Loucy (cell line): ENCODE data around the gene RUNDC3A.
A peak's percentile ranks its signal among the peaks of the same experiment; 100 is the strongest.

ENCODE experiments used
- H2AFZ ChIP-seq: fragments of 200-600 bp; sonication (generic); 2 replicates; pipeline ENCODE4 v1.6.0; 2016; ENCODE audit warnings: antibody characterized with exemption, mild to moderate bottlenecking, low read length, moderate library complexity
- H3F3A ChIP-seq: fragments of 200-600 bp; 2 replicates; pipeline ENCODE4 v1.6.0; 2016; ENCODE audit warnings: antibody characterized with exemption, low read depth, mild to moderate bottlenecking
- H3K27me3 ChIP-seq: fragments of 200-600 bp; sonication (generic); 2 replicates; pipeline ENCODE4 v1.6.1; 2014; ENCODE audit warnings: low read length, mild to moderate bottlenecking; ENCODE audit not compliant: insufficient read depth, poor library complexity, severe bottlenecking
- H3K36me3 ChIP-seq: fragments of 200-600 bp; sonication (generic); 2 replicates; pipeline ENCODE4 v1.6.1; 2016; ENCODE audit warnings: low read length; ENCODE audit not compliant: insufficient read depth
- H3K4me1 ChIP-seq: fragments of 200-600 bp; sonication (generic); 2 replicates; pipeline ENCODE4 v1.5.1; 2014; ENCODE audit warnings: low read length, mild to moderate bottlenecking; ENCODE audit not compliant: insufficient read depth, poor library complexity, severe bottlenecking
- H3K4me2 ChIP-seq: fragments of 200-600 bp; sonication (generic); 2 replicates; pipeline ENCODE4 v1.6.0; 2014; ENCODE audit warnings: antibody characterized with exemption, low read length, low read depth, mild to moderate bottlenecking; ENCODE audit not compliant: poor library complexity, severe bottlenecking
- H3K4me3 ChIP-seq: fragments of 200-600 bp; sonication (generic); 2 replicates; pipeline ENCODE4 v1.5.1; 2014; ENCODE audit warnings: low read length, mild to moderate bottlenecking, mixed read lengths; ENCODE audit not compliant: poor library complexity, severe bottlenecking
- H3K79me2 ChIP-seq: fragments of 200-600 bp; sonication (generic); 2 replicates; pipeline ENCODE4 v1.6.1; 2014; ENCODE audit warnings: low read length; ENCODE audit not compliant: insufficient read depth
- H3K9ac ChIP-seq: fragments of 200-600 bp; sonication (generic); 2 replicates; pipeline ENCODE4 v1.6.0; 2014; ENCODE audit warnings: mild to moderate bottlenecking, low read depth, low read length, moderate library complexity; ENCODE audit not compliant: poor library complexity, severe bottlenecking
- H3K9me2 ChIP-seq: fragments of 200-600 bp; sonication (generic); replicated peaks from 2 replicates; pipeline ENCODE4 v1.6.1; 2016; ENCODE audit warnings: low read depth, low read length, mixed read lengths
- H3K9me3 ChIP-seq: fragments of 200-600 bp; sonication (generic); 2 replicates; pipeline ENCODE4 v1.6.1; 2014; ENCODE audit warnings: mild to moderate bottlenecking, antibody characterized with exemption, low read length, low read depth; ENCODE audit not compliant: insufficient read depth
- H4K20me1 ChIP-seq: fragments of 200-600 bp; sonication (generic); 2 replicates; pipeline ENCODE4 v1.6.0; 2014; ENCODE audit warnings: antibody characterized with exemption, low read length, mild to moderate bottlenecking; ENCODE audit not compliant: insufficient read depth, poor library complexity, severe bottlenecking
- CTCF ChIP-seq: fragments of 200-600 bp; sonication (generic); conservative IDR thresholded peaks from 2 replicates; pipeline ENCODE4 v1.5.1; 2014; ENCODE audit warnings: mild to moderate bottlenecking, antibody characterized with exemption, low read length
- EZH2phosphoT487 ChIP-seq: fragments of 200-600 bp; IDR thresholded peaks from 2 replicates; pipeline ENCODE4 v1.6.1; 2018; ENCODE audit warnings: antibody characterized with exemption, mild to moderate bottlenecking, moderate library complexity, borderline replicate concordance

RUNDC3A gene

GRCh38 chr17:44308865-44309264 lies 464 bp downstream of the RUNDC3A start:
- Histone ChIP-seq H3K79me2 (no peaks in the 10 kb centered on the region), H4K20me1 (no peaks in the 10 kb centered on the region), H3F3A (no peaks in the 10 kb centered on the region), H3K9me3 (no peaks in the 10 kb centered on the region), H2AFZ (no peak overlapping the region), H3K27me3 (no peaks in the 10 kb centered on the region), H3K36me3 (no peaks in the 10 kb centered on the region), H3K9me2 (no peaks in the 10 kb centered on the region), H3K9ac (no peak overlapping the region), H3K4me1 (peaks cover 7% of the 10 kb centered on the region), H3K4me3 (peak overlapping the region; percentile 52), H3K4me2 (peak overlapping the region; percentile 47)
- TF ChIP-seq EZH2phosphoT487 (no peak), CTCF (no peak)

- Histone ChIP-seq H3K4me2 (no peak overlapping the region), H2AFZ (no peak overlapping the region)
Measured at GRCh38 chr17:44309472-44309871, 1.1 kb downstream of the RUNDC3A start.

GRCh38 chr17:44310188-44310587 lies 1.8 kb downstream of the RUNDC3A start:
- H3F3A ChIP-seq = no peaks in the 10 kb centered on the region
- H3K36me3 ChIP-seq = no peaks in the 10 kb centered on the region
- H2AFZ ChIP-seq = no peak overlapping the region
- no peaks in the 10 kb centered on the region for H3K9me2 ChIP-seq
- H3K4me2 ChIP-seq = no peak overlapping the region
- H3K9me3 ChIP-seq = no peaks in the 10 kb centered on the region
- no peak overlapping the region for H3K4me3 ChIP-seq
- H3K79me2 ChIP-seq = no peaks in the 10 kb centered on the region
- H3K27me3 ChIP-seq = no peaks in the 10 kb centered on the region
- H3K9ac ChIP-seq = no peak overlapping the region
- peaks cover 7% of the 10 kb centered on the region for H3K4me1 ChIP-seq
- TF ChIP-seq CTCF (no peak), EZH2phosphoT487 (no peak)
- H4K20me1 ChIP-seq = no peaks in the 10 kb centered on the region

More at GRCh38 chr17:44309472-44309871, 1.1 kb downstream of the RUNDC3A start:
- H3K27me3 ChIP-seq = no peaks in the 10 kb centered on the region
- H3F3A ChIP-seq = no peaks in the 10 kb centered on the region
- no peaks in the 10 kb centered on the region for H3K9me3 ChIP-seq
- H3K79me2 ChIP-seq = no peaks in the 10 kb centered on the region
- no peaks in the 10 kb centered on the region for H3K36me3 ChIP-seq
- H4K20me1 ChIP-seq = no peaks in the 10 kb centered on the region
- no peak overlapping the region for H3K9ac ChIP-seq
- TF ChIP-seq CTCF (no peak), EZH2phosphoT487 (no peak)
- H3K4me1 ChIP-seq = peaks cover 7% of the 10 kb centered on the region
- H3K9me2 ChIP-seq = no peaks in the 10 kb centered on the region
- no peak overlapping the region for H3K4me3 ChIP-seq
